Uterus (tissue), 2 donors: ENCODE results near the gene ZNF618.

Experiments used
- POLR2A ChIP-seq, 2 donors: fragments of 450-650 bp; IDR thresholded peaks; one replicate each; pipeline ENCODE4 v1.6.1; 2016; ENCODE audit warnings: antibody characterized with exemption in 2 of 2, mild to moderate bottlenecking in 1 of 2, moderate library complexity in 1 of 2
- TF ChIP-seq, protein P1 (sequence below), 4 experiments: fragments of 200-600 bp in 2 of 4; fragments of 450-650 bp in 2 of 4; sonication (generic) in 2 of 4; IDR thresholded peaks; one replicate each; pipeline ENCODE4 v1.5.1; 2016 to 2019; ENCODE audit warnings: antibody characterized with exemption in 4 of 4, mild to moderate bottlenecking in 2 of 4, moderate library complexity in 1 of 4

- TF ChIP-seq, protein P1, sequence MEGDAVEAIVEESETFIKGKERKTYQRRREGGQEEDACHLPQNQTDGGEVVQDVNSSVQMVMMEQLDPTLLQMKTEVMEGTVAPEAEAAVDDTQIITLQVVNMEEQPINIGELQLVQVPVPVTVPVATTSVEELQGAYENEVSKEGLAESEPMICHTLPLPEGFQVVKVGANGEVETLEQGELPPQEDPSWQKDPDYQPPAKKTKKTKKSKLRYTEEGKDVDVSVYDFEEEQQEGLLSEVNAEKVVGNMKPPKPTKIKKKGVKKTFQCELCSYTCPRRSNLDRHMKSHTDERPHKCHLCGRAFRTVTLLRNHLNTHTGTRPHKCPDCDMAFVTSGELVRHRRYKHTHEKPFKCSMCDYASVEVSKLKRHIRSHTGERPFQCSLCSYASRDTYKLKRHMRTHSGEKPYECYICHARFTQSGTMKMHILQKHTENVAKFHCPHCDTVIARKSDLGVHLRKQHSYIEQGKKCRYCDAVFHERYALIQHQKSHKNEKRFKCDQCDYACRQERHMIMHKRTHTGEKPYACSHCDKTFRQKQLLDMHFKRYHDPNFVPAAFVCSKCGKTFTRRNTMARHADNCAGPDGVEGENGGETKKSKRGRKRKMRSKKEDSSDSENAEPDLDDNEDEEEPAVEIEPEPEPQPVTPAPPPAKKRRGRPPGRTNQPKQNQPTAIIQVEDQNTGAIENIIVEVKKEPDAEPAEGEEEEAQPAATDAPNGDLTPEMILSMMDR (IDR thresholded peaks at IDR 0.05) = no peak
- TF ChIP-seq POLR2A (IDR thresholded peaks at IDR 0.05) = no peak
These were observed 67.3 kb downstream of the ZNF618 start for GRCh38 chr9:113943112-113944009.
